Liver (tissue), 3 donors: ENCODE measurements around the gene PDGFB.
A peak's percentile ranks its signal among the peaks of the same experiment; 100 is the strongest.

ENCODE experiments used
- ATF3 ChIP-seq: IDR thresholded peaks from 2 replicates; pipeline ENCODE4 v1.6.1; 2016; ENCODE audit warnings: antibody characterized with exemption
- CTCF ChIP-seq: fragments of 150-350 bp; IDR thresholded peaks from 2 replicates; pipeline ENCODE4 v1.5.1; 2017; ENCODE audit warnings: improper control_type of control experiment, low read depth, low read length; ENCODE audit not compliant: missing input control
- EGR1 ChIP-seq, 2 donors: IDR thresholded peaks; 2 replicates each; pipeline ENCODE4 v1.6.1; 2016 to 2018; ENCODE audit warnings: antibody characterized with exemption in 2 of 2, low read depth in 2 of 2
- GABPA ChIP-seq, 2 donors: IDR thresholded peaks in 1 of 2; conservative IDR thresholded peaks in 1 of 2; 2 replicates each; pipeline ENCODE4 v1.6.1; 2016; ENCODE audit warnings: antibody characterized with exemption in 2 of 2, mild to moderate bottlenecking in 1 of 2, moderate library complexity in 1 of 2
- HNF4A ChIP-seq, 2 donors: conservative IDR thresholded peaks; 2 replicates each; pipeline ENCODE4 v1.6.1; 2016; ENCODE audit warnings: antibody characterized with exemption in 2 of 2, mild to moderate bottlenecking in 2 of 2
- MAX ChIP-seq: IDR thresholded peaks from 2 replicates; pipeline ENCODE4 v1.6.1; 2016; ENCODE audit warnings: antibody characterized with exemption
- NR2F2 ChIP-seq: IDR thresholded peaks from 2 replicates; pipeline ENCODE4 v1.6.1; 2016; ENCODE audit warnings: antibody characterized with exemption
- RAD21 ChIP-seq, 2 donors: IDR thresholded peaks; 2 replicates each; pipeline ENCODE4 v1.6.1; 2016; ENCODE audit warnings: antibody characterized with exemption in 2 of 2, mild to moderate bottlenecking in 2 of 2
- REST ChIP-seq: IDR thresholded peaks from 2 replicates; pipeline ENCODE4 v1.6.1; 2016; ENCODE audit warnings: antibody characterized with exemption, mild to moderate bottlenecking
- RXRA ChIP-seq, 2 donors: IDR thresholded peaks; 2 replicates each; pipeline ENCODE4 v1.6.1; 2017 to 2018; ENCODE audit warnings: antibody characterized with exemption in 2 of 2, mild to moderate bottlenecking in 1 of 2
- SP1 ChIP-seq: IDR thresholded peaks from 2 replicates; pipeline ENCODE4 v1.6.1; 2018; ENCODE audit warnings: antibody characterized with exemption, mild to moderate bottlenecking
- TAF1 ChIP-seq: conservative IDR thresholded peaks from 2 replicates; pipeline ENCODE4 v1.6.1; 2016; ENCODE audit warnings: antibody characterized with exemption, mild to moderate bottlenecking
- YY1 ChIP-seq: IDR thresholded peaks from 2 replicates; pipeline ENCODE4 v1.6.1; 2016; ENCODE audit warnings: antibody characterized with exemption, mild to moderate bottlenecking
- ZBTB33 ChIP-seq: IDR thresholded peaks from 2 replicates; pipeline ENCODE4 v1.6.1; 2016; ENCODE audit warnings: antibody characterized with exemption
- donor health status: healthy.
- donor health status: healthy.

GRCh38 chr22:39185601-39186012, 59.2 kb downstream of the PDGFB start:
- TF ChIP-seq CTCF = no peak
- no peak for TF ChIP-seq YY1
- TF ChIP-seq REST = no peak
- no peak for TF ChIP-seq ZBTB33
- TF ChIP-seq GABPA (IDR thresholded peaks at IDR 0.05 in 1 of 2, conservative IDR thresholded peaks at IDR 0.05 in 1 of 2) = no peak
- TF ChIP-seq TAF1 = no peak
- peak; percentile 49 for TF ChIP-seq SP1
- peak; percentile 50 to 54 for TF ChIP-seq RXRA (IDR thresholded peaks at IDR 0.05)
- TF ChIP-seq MAX = no peak
- peak; percentile 41 for TF ChIP-seq NR2F2
- no peak for TF ChIP-seq EGR1 (IDR thresholded peaks at IDR 0.05; ENCODE audit: low read depth in 2 of 2)
- TF ChIP-seq RAD21 (IDR thresholded peaks at IDR 0.05) = peak; percentile 18 to 45
- no peak for TF ChIP-seq ATF3
- no peak for TF ChIP-seq HNF4A (conservative IDR thresholded peaks at IDR 0.05)
